ENCODE measurements around the gene SHISA4. TPM values are rescaled to one million over a fixed set of nuclear protein-coding genes. Genes with fewer than 3 reads are reported as not detected.

Gene SHISA4
- total and polyA plus RNA-seq, 2 of the 8 experiments (the other 6 are each of a cell fraction or from before 2014, with no cell fraction given): 7.8 to 28.9 TPM

DNA sequence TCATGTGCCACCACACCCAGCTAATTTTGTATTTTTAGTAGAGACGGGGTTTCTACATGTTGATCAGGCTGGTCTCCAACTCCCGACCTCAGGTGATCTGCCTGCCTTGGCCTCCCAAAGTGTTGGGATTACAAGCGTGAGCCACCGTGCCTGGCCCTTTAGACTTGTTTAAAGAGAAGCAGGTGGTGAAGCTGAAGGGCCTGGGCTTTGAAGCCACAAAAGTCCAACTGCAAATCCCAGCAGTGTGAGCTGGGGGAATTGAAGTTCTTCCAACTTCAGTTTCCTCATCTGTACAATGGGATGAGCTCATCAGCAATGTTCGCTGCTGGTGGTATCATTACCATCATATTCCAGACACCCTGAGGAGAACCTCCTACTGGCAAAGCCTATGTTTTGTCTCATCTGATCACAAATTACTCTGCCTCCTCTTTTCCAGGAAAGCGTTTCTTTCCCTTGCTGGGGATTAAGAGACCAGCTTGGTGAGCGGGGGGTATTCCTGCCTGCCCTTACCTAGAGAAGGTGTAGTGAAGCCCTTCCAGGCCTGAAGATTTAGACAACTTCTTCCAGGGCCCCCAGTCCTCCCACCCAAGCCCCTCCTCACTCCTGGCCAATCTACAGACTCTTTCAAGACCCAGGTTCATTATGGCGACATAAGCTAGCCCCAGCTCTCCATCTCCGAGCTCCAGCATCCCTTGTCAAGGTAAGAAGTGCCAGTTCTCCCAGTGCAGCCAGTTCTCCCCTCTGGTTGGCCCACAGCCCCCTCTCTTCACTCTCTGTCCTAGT is 2.4 kb upstream of the SHISA4 start:
- Histone ChIP-seq H3K4me2 (ENCODE audit: insufficient read depth in 1 of 2, low read depth in 2 of 2, low read length in 2 of 2) (no peak overlapping the region), H3K36me3 (ENCODE audit: control insufficient read depth in 2 of 4, insufficient read depth in 4 of 4, low read length in 3 of 4) (no peaks in the 10 kb centered on the region), H2BK120ac (replicated peaks; ENCODE audit: low read depth, low read length) (no peak overlapping the region), H2BK15ac (ENCODE audit: low read length) (no peak overlapping the region), H4K5ac (ENCODE audit: insufficient read length, low read depth, low read length) (no peak overlapping the region), H3K79me2 (ENCODE audit: control insufficient read depth in 1 of 2, insufficient read depth in 2 of 2, low read length in 2 of 2) (no peaks in the 10 kb centered on the region), H3K18ac (ENCODE audit: extremely low read depth, low read length) (no peak overlapping the region), H3K9me3 (ENCODE audit: insufficient read depth in 2 of 2, low read depth in 1 of 2, low read length in 1 of 2) (no peaks in the 10 kb centered on the region), H4K20me1 (replicated peaks in 1 of 2; ENCODE audit: control insufficient read depth in 1 of 2, insufficient read depth in 2 of 2, low read length in 2 of 2) (no peaks in the 10 kb centered on the region), H2AK5ac (ENCODE audit: low read depth, low read length) (no peak overlapping the region), H3K56ac (replicated peaks; ENCODE audit: insufficient read length, low read depth, low read length) (no peak overlapping the region), H3K79me1 (ENCODE audit: low read depth, low read length) (no peaks in the 10 kb centered on the region), H3K23ac (ENCODE audit: insufficient read length) (no peak overlapping the region), H3K4ac (replicated peaks; ENCODE audit: insufficient read length, low read depth, low read length) (no peak overlapping the region), H4K8ac (ENCODE audit: extremely low read depth, insufficient read depth, low read length) (no peak overlapping the region), H3K4me1 (replicated peaks in 1 of 4; ENCODE audit: control insufficient read depth in 3 of 4, insufficient read depth in 4 of 4, low read length in 3 of 4) (peaks cover 4 to 11% (median 7%) of the 10 kb centered on the region in 4 experiments), H3K14ac (ENCODE audit: insufficient read length) (no peak overlapping the region), H3K23me2 (ENCODE audit: low read depth, low read length) (peaks cover 14% of the 10 kb centered on the region; the same call in 1 of the 2 replicates), H3K27ac (ENCODE audit: low read depth, low read length) (no peak overlapping the region), H3K4me3 (ENCODE audit: extremely low read depth in 1 of 4, insufficient read depth in 2 of 4, low read depth in 3 of 4, low read length in 4 of 4) (no peak overlapping the region), H2BK5ac (ENCODE audit: low read depth, low read length) (no peak overlapping the region), H2BK20ac (ENCODE audit: low read length) (no peak overlapping the region), H3K27me3 (replicated peaks in 1 of 4; ENCODE audit: control insufficient read depth in 3 of 4, extremely low read depth in 1 of 4, insufficient read depth in 3 of 4, low read length in 3 of 4) (peaks cover 0 to 10% (median 6%) of the 10 kb centered on the region in 4 experiments; a peak in 4 of 7 replicates), H3K9ac (replicated peaks in 1 of 4; ENCODE audit: extremely low read depth in 1 of 4, low read depth in 3 of 4, low read length in 3 of 4) (no peak overlapping the region), H4K91ac (replicated peaks; ENCODE audit: insufficient read length, low read length) (no peak overlapping the region), H2BK12ac (ENCODE audit: low read depth, low read length) (no peak overlapping the region), H2AFZ (ENCODE audit: low read length) (no peak overlapping the region)
- ChIA-PET POLR2A (ENCODE audit: partially characterized antibody) (interaction anchor here (0.5 to 1.5 kb wide), 5 partner anchors 10 to 177 kb away, joined by 3 to 5 read pairs (median 4); partner anchors contain the start of gene TIMM17A), CTCF (ENCODE audit: partially characterized antibody) (interaction anchor here (1.1 to 14.8 kb wide), 8 partner anchors 7 to 124 kb away, joined by 3 to 244 read pairs (median 6); partner anchors contain the start of gene ELF3)
- FAIRE-seq (no peak), DNase-seq (ENCODE audit: low read depth in 1 of 2, low spot score in 2 of 2) (no peak)
- WGBS, 2 experiments (ENCODE audit: extremely low coverage in 1 of 2, insufficient coverage in 1 of 2, insufficient read length in 1 of 2, insufficient replicate concordance in 2 of 2, low coverage in 1 of 2, low lambda C conversion rate in 2 of 2, missing lambda C conversion rate in 1 of 2): 84% methylated on average over 8 of the region's 9 CpGs; no CpG with 5 or more reads in 1 of the 2 experiments
- TF ChIP-seq JUN (IDR thresholded peaks at IDR 0.05; ENCODE audit: low read depth, low read length): no peak
- TF ChIP-seq, protein P1, sequence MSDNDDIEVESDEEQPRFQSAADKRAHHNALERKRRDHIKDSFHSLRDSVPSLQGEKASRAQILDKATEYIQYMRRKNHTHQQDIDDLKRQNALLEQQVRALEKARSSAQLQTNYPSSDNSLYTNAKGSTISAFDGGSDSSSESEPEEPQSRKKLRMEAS (IDR thresholded peaks at IDR 0.05): no peak
- no peak for TF ChIP-seq TEAD4 (IDR thresholded peaks at IDR 0.05; ENCODE audit: low read depth, low read length)

Data from H1 (cell line).